Epithelial cell of prostate (primary cell): ENCODE measurements around the gene PEX5L.

Source experiments
- DNase-seq: peaks from one replicate; pipeline ENCODE4 v3.0.0-alpha.2; 2011; ENCODE audit warnings: low read depth, low spot score
- H3K27ac ChIP-seq: fragments of 450-650 bp; 2 replicates; pipeline ENCODE4 v1.5.1; 2017; ENCODE audit warnings: mild to moderate bottlenecking

The PEX5L gene

DNA sequence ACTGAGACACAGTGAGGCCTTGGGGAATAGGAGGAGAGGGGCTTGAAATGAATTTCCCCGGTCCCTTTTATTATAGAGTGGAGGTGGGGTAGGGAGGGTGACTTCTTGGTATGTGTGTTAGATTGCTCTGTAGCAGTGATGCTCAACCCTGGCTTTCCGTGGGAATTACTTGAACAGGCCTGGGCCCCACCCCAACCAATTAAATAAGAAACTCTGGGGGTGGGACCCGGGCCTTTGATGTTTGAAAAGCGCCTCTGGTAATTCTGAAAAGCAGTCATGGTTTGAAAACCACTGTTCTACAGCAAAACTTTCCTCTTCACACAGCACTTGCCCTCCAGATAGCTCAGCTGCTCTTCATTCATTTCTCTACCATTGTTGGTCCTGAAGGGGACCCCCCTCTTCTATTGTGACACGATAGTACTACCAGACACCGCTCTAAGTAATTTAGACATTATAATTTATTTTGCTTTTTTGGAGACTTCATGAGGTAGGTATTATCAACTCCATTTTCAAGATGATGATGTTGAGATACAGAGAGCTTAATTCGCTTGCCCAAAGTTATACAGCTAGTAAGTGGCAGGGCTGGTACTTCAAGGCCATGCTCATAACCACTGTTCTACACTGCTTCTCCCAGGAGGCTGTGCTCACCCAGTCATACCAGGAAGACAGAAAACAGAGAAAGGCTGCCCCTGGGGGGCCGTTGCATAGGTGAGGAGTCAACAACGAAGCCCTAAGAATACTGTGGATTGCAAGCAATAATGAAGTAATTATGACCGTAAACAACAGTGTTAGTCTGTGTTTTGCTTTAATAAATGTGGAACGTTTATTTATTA is 176.2 kb downstream of the PEX5L start:
- DNase-seq, result no peak
- H3K27ac ChIP-seq, result no peak overlapping the region

DNA sequence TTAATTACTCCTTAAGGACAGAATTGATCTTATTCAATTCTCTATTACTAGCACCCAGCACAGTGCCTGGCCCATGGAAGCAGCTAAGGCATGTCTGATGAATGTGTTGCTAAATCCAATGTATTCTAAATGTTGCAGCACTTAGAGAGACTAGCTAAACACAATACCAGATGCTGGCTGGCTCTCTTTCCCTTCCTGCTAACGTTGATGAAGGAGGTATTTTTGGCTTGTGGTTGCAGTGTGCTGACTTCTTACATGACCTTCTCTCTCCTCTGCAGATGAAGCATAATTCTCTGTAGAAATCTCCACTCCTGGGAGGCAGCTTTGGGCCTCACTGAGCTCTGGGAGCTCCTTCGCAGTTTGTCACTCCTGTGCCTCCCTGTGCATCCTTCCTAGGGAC is 183.6 kb downstream of the PEX5L start:
- DNase-seq, result no peak
- H3K27ac ChIP-seq, result no peak overlapping the region

DNA sequence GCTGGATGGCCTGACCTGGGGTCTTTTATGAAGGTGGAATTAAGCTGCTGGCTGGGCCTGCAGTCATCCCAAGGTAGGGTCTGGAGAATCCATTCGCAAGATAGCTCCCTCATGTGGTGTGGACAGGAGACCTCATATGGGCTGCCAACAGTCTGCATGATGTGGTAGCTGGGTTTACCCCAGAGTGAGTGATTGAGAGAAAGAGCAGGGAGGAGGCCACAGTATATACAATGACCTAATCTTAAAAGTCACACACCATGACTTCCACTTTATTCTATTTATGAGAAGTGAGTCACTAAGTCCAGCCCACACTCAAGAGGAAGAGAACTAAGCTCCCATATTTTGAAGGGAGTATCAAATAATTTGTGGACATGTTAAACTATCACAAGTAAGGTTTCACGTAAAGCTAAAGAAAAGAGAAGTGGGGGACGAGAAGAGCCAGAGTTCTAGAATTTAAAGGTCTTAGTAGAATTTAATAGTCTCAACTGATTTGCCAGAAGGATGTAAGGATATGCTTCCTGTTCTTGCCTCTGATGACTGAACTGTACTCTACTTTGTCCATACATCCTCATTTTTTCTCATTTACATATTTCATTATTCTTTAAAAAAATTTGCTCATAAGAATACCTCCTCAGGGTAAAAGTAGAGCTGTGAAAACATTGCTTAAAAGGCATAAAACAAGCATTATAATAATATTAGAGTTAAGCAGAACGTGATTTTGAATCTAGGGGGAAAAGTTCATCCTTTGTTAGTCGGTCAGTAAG is 184.4 kb downstream of the PEX5L start:
- no peak for DNase-seq
- H3K27ac ChIP-seq, result no peak overlapping the region

DNA sequence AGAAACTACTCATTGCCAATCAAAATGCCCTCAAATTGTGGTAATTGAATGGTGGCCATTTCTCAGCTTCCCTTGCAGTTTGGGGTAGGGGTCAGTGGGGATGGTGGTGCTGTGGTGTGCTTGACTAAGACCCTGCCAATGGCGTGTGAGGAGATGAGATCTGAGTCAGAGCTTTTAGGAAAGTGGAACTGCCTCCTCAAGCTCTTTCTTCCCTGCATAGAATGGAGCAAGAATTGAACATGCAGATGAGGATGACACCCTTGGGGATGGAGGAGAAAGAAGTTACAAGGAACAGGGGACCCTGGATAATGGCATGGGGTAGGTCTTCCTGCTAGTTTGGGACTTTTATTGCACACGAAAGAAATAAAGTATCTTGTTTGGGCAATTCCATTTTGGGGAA is 188.0 kb downstream of the PEX5L start:
- DNase-seq, result no peak

DNA sequence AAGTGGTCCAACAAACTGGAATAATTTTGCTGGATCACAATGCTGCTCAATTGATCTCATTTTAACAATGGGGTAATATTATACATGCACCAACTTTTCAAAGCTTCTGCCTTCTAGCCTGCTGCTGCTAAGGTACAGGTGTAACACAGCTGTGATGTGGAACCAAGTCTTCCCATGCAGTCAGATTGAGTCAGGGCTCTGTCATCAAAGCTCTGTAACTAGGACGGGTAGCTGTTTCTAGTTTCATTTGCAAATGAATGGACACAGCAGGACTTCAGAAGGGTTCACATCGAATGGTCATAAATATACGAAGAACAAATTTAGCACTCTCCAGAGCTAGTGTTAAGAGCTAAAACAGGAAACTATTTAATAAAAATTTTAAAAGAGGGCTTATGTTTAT is 194.7 kb downstream of the PEX5L start:
- DNase-seq, result no peak
- no peak overlapping the region for H3K27ac ChIP-seq

More for the DNA sequence above, 188.0 kb downstream of the PEX5L start:
- H3K27ac ChIP-seq, result no peak overlapping the region

DNA sequence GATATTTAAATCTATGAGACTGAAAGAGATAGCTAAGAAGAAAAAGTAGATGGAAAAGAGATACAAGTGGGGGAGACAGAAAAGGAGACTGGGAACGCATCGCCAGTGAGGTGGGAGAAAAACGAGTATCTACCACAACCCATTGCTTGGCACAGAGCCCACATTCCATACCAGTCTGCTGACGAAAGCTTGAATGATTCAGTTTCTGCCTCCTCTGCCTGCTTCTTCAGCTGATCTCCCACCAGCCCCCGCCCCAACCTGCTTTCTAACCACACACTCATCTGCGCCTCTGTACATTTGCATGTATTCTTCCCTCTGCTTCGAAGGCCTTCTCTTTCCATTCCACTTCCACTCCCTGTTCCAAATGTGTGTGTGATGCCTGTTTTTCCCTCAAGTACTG is 195.8 kb downstream of the PEX5L start:
- DNase-seq, result peak; percentile 60
- H3K27ac ChIP-seq, result no peak overlapping the region

DNA sequence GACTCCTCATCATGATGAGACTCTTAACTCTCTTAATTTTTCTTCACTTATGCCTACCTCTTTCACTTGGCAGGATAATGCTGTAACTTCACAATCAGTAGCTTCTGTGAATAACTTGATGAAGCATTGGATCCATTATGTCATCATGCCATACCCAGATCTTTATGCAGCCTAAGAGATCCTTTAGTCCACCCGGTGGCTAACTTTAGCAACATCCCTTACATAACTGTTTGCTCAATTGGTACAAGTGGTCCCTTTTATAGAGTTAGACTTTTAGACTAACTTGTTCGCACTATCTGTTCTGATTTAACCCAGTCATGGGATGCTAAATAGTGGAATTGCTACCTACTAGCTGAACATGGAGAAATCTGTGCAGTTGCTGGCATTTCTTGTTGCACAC is 199.4 kb downstream of the PEX5L start:
- H3K27ac ChIP-seq, result no peak overlapping the region
- DNase-seq, result no peak

DNA sequence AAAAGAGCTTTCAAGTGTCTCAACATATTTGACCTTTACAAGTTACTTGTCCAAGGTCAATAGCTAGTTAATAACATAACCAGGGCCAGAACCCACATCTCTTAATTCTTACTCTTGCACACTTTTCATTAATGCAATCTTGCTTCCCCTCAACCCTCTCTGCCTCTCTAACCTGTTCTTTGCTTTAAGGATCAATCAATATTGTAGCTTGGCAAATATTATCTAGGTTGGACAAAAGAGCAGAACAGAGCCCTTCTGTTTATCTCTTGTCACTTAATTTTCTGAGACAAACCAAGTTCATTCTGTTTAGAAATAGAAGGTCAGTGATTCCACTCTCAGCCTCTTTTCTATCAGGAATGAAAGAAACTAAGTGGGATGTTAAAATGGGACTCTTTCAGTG is 203.4 kb downstream of the PEX5L start:
- no peak overlapping the region for H3K27ac ChIP-seq
- no peak for DNase-seq

DNA sequence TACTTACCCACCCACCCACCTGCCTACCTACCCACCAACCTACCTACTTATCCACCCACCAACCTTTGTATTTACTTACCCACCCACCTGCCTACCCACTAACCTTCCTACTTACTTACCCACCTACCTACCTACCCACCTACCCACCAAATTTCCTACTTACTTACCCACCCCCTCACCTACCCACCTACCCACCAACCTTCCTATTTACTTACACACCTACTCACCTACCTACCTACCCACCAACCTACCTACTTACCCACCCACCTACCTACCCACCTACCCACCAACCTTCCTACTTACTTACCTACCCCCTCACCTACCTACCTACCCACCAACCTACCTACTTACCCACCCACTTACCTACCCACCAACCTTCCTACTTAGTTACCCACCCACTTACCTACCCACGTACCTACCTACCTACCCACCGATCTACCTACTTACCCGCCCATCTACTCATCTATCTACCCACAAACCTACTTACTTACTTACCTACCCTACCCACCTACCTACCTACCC is 204.3 kb downstream of the PEX5L start:
- DNase-seq, result no peak
- no peak overlapping the region for H3K27ac ChIP-seq

DNA sequence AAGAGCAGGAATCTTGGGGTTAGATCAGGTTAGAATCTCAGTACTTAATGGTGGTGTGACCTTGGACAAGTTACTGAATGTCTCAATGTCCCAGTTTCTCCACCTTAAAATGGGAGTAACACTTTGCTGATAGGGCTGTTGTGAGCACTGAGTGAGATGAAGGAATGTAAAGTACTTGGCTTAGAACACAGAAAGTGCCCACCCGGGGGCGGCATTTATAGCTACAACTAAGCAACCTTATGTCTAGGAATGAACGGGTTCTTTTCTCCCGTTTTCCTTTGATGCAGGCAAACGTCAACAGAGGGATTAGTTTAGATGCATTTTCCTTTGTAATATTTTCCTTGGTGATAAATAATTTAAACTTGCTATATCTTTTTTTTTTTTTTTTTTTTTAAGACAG is 207.3 kb downstream of the PEX5L start:
- no peak overlapping the region for H3K27ac ChIP-seq
- no peak for DNase-seq

DNA sequence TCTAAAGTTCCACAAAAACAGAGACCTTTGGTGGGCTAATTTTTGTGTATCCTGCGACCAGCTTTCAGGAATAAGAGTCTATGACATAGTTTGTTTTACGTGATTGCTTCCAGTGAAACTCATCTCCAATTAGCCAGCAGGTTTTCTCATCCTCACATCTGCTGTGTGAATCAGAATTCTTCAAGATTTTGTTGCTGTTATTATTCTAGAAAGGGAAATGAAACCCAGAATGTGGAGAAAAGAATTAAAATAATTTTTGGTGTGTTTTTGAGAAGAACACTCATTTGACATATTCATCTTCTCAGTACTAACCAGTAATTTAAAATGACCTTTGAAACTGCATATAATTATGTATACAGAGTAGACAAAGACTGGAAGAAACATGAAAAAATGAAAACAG is 208.0 kb downstream of the PEX5L start:
- no peak for DNase-seq
- H3K27ac ChIP-seq, result no peak overlapping the region

DNA sequence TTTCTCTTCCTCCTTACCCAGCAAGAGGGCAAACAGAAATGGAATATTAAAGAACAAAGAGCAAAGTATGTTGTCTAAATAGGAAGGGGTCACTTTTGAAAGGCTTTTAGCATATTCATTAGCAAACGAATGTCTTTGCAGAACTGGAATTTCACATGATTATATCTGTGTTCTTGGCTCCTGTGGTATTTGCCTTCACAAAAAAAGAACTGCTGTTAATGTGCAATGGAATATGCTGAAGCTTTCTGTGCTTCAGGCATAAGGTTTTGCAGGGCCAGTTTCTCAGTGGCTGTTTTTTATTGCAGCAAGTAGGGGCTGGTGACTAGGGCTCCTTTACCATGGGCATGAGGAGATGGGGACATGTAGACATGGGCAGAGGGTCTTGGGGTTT is 210.5 kb downstream of the PEX5L start:
- no peak for DNase-seq
- no peak overlapping the region for H3K27ac ChIP-seq

DNA sequence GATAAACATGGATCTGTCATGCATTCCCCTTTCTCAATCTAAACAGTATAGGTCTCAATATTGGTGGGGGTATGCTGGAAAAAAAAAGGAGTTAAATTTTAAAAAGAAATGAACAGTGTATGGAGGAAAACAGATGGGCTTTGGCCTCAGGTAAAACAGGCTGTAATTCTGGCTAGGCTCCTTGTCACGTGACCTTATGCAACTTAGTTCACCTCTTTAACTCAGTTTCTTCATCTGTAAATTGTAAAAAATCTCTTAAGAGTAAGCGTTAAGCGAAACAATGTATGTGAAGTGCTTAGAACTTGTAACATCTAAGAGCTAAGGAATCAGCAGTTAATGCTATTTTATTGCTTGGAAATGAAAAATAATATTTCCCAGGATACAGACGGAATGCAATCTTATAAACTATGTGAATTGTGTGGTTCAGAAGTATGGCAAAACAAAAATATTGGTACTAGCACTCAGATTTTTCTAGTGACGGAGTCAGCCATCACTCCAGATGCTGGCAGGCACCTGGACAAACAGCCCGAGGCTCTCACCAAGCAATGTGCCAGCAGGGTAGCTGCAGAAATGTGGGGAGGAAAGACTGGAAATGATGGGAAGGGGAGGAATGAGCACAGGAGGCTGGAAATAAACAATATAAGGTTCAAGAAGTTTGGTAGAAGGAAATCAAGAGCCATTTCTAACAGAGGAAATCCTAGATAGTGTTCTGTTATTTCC is 211.1 kb downstream of the PEX5L start:
- no peak for DNase-seq
- no peak overlapping the region for H3K27ac ChIP-seq

DNA sequence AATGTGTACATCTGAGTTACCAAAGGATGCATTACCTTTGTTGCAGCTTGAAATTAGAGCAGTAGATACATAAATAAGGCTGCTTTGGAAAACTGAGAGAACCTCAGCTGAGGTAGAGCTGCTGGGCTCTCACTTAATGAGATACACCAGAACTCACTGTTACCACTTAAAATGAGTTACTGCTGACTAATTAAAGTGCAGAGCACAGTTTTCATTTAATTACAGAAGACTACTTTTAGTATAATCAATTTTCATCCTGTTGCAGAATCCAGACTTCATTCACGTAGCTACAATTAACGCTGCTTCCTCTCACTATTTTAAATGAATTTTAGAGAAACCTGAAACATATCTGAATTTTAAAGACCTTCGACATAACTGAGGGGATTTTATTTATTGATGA is 214.4 kb downstream of the PEX5L start:
- DNase-seq, result no peak
- H3K27ac ChIP-seq, result no peak overlapping the region

DNA sequence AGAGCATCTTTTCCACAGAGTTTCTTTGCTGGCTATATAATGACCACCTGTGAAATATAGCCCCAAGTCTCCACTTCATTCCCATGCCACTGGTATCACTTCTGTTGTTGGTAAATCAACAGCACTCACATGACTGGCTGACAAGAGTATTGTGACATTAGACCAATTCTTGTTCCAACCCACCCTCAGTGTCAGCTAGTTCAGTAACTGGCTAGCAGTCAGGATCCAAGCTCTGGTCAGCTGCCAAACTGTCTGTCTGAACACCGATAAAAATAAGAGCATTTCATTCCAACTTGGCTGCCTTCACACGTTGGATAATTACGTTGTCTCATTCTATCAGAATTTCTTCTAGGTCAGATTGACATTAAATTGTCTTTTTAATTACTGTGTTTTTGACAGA is 217.4 kb downstream of the PEX5L start:
- no peak overlapping the region for H3K27ac ChIP-seq
- DNase-seq, result no peak

DNA sequence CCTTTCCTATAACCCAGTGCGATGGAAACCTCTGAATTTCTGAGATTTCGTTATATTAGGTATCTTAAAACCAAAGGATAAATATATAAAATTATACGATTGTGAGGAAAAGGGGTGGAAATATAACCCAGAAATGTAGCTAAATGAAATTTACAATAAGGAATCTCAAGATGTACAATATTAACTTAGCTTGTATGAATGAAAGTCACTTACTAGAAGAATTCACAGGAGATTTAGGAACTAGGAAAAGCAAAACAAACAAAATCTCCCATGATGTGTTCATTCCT is 224.7 kb downstream of the PEX5L start:
- no peak for DNase-seq
- peak overlapping the region; percentile 82 for H3K27ac ChIP-seq

DNA sequence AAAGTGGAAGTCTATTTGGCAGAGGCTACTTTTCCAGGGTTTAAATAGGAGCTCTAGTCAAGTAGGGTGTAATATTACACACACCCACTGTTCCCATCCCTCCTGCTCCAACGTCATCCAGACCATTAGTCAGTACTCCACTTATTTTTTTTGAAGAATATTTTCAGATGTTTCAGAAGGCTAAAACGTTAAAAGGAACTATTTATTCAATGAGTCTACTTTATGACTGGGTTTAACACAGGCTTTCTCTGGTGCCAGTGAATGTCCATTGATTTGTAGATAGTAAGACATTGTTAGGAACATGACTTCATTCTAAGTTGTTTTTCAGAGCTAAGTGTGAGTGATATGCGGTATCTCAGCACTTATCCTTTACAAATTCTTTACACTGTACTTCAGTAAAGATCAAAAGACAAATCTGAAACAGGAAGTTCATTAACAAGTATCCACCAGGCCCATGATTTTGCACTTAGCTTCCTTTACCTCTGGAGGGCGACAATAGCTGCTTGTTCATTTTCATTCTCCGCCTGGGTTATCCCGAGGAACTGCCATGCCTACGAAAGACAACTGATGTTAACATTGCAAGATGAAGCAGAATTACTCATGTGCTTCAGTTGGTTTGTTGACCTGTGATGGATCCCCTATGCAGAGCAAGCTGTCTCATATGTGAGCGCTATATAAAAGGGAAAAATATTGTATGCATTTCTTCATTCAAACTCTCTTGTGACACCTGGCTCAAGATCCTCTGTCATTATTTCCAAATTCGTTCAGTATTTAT is 225.2 kb downstream of the PEX5L start:
- DNase-seq, result peak; percentile 49
- peak overlapping the region; percentile 82 for H3K27ac ChIP-seq

DNA sequence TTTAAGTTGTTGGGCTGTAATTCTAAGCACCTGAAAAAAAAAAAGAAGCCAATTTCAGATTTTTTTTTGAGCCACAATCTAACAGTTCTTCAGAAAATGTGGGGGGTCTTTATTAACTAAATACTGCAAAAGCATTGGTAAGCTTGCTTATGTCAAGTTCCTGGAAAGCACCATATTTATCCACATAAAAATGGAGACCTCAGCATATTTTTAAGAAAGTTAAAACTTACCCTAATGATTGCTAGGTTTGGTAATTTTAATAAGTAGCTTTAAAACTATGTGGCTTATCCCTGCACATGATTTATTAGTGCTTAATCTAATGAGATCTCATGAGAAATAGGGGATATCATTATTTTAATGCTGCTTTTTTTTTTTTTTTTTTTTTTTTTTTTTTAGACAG is 227.1 kb downstream of the PEX5L start:
- H3K27ac ChIP-seq, result no peak overlapping the region
- DNase-seq, result no peak

DNA sequence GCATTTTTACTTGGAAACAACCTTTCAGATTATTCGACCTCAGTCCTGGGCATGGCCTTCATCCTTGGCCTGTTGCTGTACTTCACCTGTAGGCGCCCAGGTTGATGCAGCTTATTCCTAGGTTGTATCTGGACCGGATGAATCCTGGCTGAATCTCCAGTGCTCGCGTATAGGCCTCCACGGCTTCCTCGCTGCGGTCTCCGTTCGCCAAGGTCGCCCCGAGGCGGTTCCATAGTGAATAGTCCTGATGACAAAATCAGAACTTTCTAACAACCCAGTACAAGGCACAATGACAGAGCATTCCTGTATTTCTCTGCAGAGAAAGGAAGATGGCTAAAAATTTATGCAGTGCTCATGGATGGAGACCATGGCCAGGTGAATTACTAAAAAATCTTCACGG is 229.1 kb downstream of the PEX5L start:
- no peak overlapping the region for H3K27ac ChIP-seq
- DNase-seq, result no peak

DNA sequence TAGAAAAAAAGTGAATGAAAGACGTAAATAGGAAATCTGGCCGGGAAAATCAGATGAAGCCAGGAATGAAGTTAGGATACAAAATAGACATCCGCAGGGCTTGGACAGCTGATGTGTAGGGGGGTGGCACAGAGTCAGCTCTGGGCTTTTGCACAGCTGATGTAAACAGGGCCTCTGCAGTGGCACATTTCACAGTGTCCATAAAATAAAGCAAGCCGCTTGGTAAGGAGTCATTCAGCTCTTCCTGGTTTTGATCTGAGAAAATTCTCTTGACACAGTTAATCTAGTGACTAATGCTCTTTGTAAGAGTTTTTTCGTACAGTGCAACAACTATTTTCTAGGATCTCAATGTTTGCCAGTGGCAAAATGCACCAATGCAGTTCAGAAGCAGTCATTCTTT is 230.6 kb downstream of the PEX5L start:
- peak; percentile 18 for DNase-seq
- peak overlapping the region; percentile 17 for H3K27ac ChIP-seq
